Limb (tissue), 2 donors: ENCODE results near the gene GLRB.
"Not testable (repeated sequence)": the region's sequence is repeated elsewhere in the genome, so short reads cannot be mapped to it uniquely, and the experiment has no call there.

Experiments
- DNase-seq, 2 donors: peaks; one replicate each; pipeline ENCODE4 v3.0.0-alpha.2; 2016; ENCODE audit errors: extremely low spot score in 2 of 2

GLRB gene

DNA sequence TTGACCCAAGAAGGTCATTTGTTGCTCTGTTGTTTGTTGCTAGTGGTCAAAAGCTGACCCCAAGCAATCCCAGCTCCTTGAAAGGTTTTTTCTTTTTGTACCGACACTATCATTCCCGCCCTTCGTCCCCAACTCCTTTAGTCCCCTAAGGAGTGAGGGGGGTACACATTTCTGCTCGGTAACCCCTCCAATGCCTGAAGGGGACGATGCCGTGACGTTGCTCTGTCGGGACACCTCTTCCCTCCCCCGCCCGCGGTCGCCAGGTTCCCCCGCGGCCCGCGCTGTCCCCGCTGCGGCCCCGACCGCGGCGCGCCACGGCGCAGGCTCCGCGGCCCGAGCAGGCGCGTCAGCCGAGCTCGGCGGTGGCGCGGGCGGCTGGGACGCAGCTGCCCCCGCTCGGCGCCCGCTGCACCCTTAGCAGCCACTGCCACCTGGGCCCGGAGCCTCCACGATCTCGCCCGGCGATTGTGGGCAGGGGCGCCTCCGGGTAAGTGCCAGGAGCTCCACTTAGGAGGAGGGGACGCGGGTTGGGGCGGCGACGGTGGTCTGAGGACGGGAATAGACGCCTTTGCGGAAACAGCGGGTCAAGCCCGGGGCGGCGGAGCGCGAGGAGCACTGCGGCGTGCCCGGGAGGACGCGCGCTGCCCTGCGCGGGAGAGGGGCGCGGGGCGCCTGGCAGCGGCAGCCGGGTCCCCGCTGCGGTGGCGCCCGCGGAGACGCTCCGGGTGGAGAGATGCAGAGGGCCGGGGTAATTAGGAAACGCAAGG, at the start of gene GLRB:
Gene GLRB (plus strand): TSS at position 340 of the 767 bp plus-strand sequence. CDS start 1,875 bp downstream, outside the sequence.
- peak; percentile 33 to 75 for DNase-seq

DNA sequence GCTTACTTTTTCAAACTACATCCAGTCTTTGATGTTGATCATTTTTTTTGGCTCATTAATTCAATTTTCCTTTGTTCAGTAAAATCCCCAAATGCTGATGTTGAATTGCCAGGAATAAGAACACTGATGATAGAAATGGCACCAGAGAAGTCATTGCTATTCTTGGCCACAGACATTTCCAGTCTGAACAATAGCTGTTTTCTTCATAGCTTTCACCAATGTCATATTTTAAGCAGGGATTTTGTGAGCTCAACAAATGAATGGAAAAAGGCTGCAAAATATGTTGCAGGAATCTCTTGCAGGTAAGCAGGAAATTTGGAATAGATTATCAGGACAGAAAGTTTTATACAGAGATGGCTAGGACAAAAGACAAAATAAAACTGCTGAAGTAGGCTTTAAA, 40.5 kb upstream of the GLRB start:
- DNase-seq = no peak

DNA sequence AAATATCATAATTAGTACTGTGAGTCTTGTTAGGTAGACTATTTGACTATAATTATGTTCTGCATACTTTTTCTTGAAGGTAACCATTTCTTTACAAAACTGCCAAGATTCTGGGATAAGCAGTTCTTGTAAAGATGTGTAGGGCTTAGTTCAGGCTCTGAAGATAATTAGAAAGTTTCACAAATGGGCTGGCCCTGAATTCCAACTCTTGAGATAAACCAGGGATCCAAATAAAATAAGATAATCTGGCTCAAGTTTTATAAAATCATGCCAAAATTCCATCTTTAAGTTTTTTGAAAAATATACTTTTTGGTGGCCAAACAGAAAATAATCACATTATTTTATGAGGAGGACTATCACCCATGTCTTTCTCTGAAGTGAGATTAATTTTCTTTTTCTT, 35.5 kb upstream of the GLRB start:
- DNase-seq = no peak

DNA sequence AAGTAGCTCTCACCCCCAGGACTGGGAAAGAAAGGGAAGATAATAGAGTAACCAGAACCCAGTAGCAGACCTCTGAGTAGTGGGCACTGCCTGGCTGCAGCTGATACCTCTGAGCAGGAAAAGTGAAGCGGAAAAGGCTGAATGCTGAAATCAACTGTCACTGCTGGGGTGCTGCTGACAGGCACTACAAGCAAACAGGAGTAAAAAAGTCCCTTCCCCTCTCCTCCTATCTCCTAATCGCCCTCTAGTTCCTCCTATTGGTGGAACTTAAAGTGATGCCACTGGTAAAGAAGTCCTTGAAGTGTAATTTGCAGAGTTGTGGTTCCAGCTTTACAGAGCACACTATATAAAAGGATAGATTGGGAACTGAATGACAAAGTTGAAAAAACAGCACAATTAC, 32.8 kb upstream of the GLRB start:
- DNase-seq = no peak

DNA sequence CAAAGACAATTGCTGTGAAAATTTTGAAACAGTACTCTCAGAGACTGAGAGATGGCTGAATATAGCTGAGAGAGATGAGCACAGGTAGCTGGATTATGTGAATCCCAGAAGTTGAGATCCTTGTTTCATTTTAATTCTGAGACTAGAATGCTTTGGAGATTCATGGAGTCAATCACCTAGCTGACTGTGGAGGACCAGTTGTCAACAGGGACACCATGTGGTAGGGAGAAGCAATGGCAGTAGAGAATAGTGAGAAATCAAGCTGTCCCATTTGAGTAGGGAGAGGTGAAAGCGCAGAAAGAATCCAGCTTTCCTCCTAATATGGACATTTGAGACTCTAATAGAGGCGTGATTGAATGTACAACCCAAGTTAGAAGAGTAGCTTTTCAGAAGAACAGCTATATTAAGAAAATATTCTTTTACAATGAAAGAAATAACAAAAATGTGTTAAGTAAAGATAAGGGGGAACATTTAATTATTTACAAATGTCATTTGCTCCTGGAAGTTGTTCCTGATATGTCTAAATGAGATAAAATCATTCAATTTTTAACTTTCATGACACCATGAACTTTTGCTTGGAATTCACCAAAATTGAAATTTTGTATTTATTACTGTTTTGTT, 30.3 kb upstream of the GLRB start:
- peak; percentile 34 to 61 for DNase-seq

DNA sequence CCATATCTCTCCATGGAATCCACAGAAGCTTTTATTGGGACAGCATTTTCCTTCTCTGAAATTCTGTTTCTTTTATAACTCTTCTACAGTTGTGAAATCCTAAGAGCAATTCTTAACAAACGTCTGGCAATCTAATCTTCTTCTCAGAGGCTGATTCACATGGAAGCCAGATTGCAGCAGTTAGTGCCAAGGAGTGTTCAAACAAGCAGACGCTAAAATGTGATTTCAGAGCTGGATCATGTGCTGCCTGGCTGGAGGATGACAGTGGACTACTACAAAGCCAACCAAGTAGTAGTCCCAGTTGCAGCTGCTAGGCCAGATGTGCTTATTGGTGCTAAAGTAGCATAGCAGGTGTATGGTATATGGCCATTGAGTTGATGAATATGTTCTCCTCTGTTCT, 27.7 kb upstream of the GLRB start:
- DNase-seq = no peak

DNA sequence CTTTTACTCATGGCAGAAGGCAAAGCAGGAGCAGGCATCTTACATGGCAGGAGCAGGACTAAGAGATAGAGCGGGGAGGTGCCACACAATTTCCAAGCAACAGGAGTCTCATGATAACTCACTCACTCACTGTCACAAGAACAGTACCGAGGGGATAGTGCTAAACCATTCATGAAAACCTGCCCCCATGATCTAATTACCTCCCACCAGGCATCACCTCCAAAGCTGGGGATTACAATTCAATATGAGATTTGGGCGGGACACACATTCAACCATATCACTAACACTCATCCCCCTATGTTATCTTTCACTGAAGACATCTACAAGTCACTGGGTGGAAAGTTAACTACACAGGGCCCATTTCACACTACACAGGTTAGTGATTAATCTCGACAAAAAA, 25.4 kb upstream of the GLRB start:
- DNase-seq = no peak

DNA sequence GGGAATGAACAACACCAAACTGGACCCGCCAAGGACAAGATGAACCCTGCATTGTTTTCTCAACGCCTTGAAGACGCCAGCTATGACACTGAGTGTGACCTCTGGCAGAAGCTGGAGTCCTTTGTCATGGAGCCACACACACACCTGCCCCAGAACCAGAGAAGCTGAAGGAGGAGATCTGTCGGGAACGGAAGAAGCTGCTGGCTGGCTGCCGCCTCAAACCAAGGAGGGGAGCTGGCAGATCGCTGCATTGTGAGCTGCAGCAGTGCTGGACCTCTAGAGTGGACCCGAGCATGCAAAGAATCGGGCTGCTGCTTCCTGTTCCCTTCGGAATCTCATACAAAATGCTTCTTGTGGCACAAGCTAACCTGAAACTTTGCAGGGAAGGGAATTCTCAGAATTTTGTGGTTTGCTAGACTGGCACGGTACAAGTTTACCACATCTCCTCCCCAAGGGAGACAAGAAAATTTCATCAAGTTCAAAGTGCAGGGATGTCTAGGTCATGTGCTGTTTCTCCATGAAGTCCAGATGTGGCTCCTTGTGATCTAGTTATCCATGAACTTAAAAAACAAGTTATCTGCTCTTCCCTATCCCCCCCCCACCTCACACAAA, 23.4 kb upstream of the GLRB start:
- no peak for DNase-seq

DNA sequence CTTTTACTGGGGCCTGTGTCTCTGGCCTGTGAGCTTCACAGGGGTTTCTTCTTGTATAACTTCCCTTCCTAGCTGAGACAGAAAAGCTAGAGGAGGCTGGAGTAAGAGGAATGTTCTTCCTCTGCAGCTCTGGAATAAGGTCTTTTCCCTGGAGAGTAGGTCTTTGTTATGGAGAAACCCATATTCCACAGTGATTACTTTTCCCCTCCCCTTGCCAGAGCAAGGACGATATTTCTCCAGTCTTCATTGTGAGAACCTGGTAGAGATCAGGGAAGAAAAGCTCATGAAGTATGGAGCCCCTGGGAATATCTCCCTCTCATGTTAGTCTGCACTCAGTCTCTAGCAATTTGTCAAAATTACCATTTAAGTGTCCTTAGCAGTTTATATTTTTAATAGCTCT, 18.7 kb upstream of the GLRB start:
- no peak for DNase-seq

DNA sequence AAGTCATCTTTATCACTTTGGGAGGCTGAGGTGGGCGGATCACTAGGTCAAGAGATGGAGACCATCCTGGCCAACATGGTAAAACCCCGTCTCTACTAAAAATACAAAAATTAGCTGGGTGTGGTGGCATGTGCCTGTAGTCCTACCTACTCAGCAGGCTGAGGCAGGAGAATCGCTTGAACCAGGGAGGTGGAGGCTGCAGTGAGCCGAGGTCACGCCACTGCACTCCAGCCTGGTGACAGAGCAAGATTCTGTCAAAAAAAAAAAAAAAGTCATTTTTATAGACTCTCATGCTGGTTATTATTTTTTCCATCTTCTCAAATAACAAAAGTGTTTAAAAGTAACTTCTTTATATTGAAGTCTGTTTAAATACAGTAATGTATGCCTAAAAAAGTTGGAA, 17.1 kb upstream of the GLRB start:
- DNase-seq = not testable (repeated sequence)

DNA sequence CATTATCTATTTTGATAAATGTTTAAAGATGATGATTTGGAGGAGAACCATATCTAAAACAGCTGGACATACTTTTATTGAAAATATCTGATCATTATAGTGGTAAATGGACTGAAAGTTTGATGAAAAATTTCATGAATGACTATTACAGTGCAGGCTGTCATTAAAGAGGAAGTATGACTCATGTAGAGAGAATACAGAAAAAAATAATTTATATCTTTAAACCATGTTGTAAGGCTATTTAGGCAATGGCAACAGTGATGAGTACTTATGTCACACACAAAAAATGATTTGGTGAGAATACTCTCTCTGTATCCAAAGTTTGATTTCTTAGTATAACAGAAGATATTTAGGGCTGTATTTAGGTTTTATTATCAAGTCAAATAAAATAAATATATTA, 3.9 kb upstream of the GLRB start:
- DNase-seq = no peak

DNA sequence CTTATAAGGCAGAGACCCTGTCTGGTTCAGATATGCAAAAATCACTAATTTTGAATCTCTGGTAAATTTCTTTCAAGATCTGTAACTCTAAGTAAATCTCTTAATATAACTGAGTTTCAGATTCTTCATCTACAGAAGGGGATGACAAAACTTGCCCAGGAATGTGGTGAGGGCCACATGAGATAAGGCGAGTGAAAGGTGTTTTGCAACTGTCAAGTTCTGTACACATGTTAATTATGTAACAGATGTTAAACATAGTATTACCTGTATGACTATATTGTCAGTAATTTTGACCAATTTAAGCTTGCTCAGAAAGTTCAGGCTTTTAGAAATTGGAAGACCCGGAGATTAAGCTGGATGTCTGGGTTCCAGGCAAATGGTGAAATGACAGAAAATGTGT, 549 bp upstream of the GLRB start:
- no peak for DNase-seq

DNA sequence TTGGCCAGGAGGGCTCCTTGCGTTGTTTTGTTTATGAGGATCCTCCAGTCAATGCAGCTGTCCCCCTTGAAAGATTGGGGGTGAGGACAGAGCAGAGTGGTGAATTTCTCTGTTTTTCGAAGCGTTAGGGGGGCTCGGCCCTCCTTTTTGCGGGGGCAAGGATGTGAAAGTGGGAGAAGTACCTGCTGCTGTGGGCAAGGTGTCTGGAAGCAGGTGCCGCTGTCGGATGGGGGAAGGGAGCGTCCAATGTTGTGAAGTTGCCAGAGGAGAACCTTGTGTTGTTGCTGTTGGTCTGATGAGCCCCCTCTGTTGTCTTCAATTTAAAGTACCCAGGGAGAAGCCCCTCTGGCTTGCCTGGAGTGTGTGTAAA, 613 bp downstream of the GLRB start:
- DNase-seq = peak in 1 of 2 donors; percentile 57

DNA sequence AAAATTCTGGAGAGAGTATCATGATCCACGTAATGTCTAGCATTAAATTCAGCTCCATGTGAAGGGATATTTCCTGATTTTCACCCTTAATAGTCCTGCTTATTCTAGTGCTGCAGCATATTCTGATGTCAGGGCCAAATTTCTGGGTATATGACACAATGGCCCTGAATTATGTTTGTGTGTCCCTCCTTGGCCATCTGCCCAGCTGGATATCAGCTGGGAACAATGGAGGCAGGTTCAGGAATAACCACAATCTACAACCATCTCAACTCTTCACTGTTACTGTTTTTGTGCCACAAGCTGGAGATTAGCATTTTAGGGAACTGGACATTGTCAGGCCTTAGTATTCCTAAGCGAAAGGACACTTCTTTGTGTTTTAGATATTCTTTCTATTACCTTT, 3.5 kb downstream of the GLRB start:
- no peak for DNase-seq

DNA sequence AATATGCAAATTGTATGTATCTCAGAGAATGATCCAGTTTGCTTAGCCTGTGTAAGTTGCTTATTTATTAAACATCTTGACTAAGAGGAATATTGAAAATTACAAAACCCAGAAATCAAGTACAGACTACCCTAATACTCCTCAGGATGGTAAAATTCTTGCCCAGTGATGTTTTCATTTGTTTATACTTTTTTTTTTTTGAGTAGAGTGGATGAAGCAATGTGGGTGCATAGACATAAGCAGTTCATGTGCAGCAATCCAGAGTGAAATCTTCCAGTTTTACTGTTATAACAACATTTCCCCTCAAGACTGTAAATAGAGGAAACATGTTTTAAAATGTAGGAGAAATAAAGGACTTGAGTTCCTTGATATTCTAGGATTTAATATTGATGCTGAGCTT, 4.7 kb downstream of the GLRB start:
- no peak for DNase-seq

DNA sequence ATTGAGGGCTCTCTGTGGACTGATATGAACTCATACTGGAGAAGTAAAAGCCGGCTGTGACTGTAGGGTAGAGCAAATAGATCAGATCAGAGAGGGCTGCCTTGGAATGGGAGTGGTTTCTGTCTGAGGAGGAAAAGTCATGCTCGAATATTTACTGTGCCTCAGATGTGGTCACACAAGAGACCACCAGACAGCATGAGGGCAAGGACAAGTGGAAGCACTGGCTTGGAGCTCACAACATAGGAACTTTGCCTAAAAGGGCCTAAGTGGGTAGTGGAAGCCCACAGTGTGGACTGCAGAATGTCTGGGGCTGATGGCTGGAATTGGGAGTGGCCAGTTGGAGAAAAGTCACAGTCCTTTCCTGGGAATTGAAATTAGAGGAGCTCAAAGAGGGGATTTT, 19.8 kb downstream of the GLRB start:
- no peak for DNase-seq

DNA sequence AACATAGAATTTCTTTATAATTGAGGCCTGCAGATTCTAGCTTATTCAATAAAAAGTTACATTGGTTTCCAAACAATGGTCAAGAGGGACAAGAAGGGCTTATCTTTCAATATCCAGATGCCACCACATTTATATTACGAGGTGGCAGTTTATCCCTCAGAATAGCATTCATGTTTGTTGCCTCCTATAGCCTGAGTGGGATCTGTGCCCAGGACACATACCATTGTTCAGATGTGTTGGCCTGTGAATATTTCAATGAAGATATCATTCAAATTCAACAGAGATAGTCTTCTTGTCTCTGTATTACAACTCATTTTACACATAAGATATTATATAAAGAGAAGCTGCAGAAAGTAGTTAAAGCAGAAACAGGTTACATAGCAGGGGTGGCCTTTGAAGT, 20.5 kb downstream of the GLRB start:
- no peak for DNase-seq

DNA sequence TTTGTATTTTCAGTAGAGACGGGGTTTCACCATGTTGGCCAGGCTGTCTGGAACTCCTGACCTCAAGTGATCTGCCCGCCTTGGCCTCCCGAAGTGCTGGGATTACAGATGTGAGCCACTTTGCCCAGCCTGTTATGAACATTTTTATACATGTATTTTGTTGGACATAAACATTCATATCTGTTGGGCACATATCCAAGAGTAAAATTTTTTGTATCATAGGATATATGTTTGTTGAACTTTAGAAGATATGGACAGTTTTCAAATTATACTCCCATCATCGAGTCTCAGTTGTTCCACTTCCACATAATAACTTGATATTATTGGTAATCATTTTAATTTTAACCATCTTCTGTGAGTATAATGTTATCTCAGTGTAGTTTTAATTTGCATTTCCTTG, 23.6 kb downstream of the GLRB start:
- no peak for DNase-seq

DNA sequence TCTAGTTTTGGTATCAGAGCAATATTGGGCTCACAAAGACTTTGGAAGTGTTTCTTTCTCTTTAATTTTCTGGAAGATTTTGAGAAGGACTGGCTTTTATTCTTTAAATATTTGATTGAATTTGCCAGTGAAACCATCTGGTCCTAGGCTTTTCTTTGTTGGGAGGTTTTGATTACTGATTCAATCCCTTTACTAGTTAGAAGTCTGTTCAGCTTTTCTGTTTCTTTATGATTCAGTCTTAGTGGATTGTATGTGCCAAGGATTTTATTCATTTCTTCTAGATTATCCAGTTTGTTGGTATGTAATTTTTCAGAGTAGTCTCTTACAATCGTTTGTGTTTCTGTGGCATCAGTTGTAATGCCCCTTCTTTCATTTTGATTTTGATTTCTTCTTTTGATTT, 28.6 kb downstream of the GLRB start:
- no peak for DNase-seq

DNA sequence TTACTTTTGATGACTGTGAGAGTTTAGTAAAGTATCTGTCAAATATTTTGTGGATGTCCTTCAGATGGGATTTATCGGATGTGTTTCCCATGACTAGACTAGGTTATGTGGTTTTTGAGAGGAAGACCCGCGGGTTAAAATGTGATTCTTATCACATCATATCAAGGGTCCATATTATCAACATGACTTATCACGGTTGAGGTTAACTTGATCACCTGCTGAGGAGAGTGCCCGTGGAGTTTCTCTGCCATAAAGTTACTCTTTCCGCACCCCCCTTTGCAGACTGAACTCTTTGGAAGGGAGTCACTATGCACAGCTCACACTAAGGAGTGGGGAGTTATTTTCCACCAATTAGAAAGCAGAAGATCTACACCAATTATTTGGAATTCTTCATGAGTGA, 38.7 kb downstream of the GLRB start:
- DNase-seq = no peak

DNA sequence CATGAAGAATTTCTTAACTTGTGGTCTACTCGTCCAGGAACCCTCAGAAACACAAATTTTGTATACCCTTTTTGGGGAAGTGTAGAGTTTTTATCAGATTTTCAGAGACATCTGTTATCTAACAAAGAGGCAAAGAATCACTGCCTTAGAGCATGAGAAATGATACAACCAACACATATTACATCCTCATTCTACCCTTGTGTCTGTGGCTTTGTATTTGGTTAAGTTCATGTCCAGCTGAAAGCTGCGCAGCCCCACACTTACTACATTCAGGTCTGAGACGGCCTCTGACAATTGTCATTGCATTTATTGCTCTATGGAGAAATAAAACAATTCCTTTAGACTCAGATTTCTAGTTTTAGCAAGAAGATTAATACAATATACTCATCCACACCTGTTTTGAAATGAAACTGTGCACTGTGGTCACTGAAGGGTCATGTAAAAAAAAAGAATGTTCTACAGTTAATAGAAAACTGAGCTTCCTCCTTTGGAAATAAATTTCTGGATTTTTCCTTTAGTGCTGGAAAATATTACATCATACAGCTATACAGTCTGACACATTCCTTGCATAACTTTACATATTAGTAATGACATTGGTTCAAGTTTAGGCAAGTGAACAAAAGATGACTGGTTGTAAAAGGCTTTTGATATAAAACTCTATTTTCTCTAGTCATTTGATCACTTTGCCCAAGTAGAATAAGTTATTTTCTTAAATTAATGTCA, 39.8 kb downstream of the GLRB start:
- peak in 1 of 2 donors; percentile 79 for DNase-seq

DNA sequence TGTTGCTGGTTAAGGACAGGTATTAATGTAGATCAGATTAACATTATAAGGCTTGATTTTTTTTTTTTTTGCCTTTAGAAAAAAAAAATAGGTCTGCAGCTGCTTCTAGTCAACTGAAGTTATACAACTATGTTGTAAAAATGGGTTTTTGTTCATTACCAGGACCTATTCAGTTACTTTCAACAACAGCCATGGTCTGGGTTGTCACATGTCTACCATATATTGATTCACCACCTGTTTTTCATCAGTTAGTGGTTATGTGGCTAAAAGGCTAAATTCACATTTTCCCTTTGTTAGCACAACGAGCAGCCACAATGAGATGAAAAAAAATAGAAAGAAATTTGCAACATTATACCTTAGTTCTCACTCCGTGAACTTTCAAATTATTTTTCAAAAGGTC, 45.5 kb downstream of the GLRB start:
- DNase-seq = no peak
